ENCODE results near the gene RNU4-1. TPM values are rescaled to one million over a fixed set of nuclear protein-coding genes. Genes with fewer than 3 reads are reported as not detected.

The RNU4-1 gene
- total and polyA plus RNA-seq, 2 experiments from 2014 or later = 6.0 TPM; not detected in 1

- Histone ChIP-seq H3K27me3 (ENCODE audit: insufficient read depth) (no peaks in the 10 kb centered on the region), H3K27ac (ENCODE audit: low read depth) (no peak overlapping the region), H2AFZ (no peak overlapping the region), H3K79me2 (replicated peaks; ENCODE audit: insufficient read depth) (peaks cover 94% of the 10 kb centered on the region), H3K4me2 (no peak overlapping the region), H3K4me1 (ENCODE audit: insufficient read depth) (peaks cover 52% of the 10 kb centered on the region), H3F3A (replicated peaks; ENCODE audit: low read depth) (0 out of 2 replicates have a peak, but pooled peaks cover 16% of the 10 kb centered on the region), H3K36me3 (ENCODE audit: insufficient read depth) (no peaks in the 10 kb centered on the region), H4K20me1 (replicated peaks; ENCODE audit: insufficient read depth) (peaks cover 22% of the 10 kb centered on the region), H3K9me2 (ENCODE audit: insufficient read depth) (no peaks in the 10 kb centered on the region), H3K4me3 (no peak overlapping the region)
- Mint-ChIP-seq H3K9me3 (no peaks in the 10 kb centered on the region), H3K27me3 (ENCODE audit: insufficient read depth, low read depth, poor library complexity) (peaks cover 17% of the 10 kb centered on the region), H3K4me3 (no peak overlapping the region), H3K36me3 (ENCODE audit: low read depth) (0 out of 3 replicates have a peak, but pooled peaks cover 2% of the 10 kb centered on the region), H3K4me1 (peaks cover 63% of the 10 kb centered on the region), H3K27ac (no peak overlapping the region)
- no peak for ATAC-seq
- TF ChIP-seq ZNF114 (CRISPR knock-in tag; IDR thresholded peaks at IDR 0.05) (no peak), CREB1 (CRISPR knock-in tag; IDR thresholded peaks at IDR 0.05; ENCODE audit: low read depth) (no peak), ZNF331 (CRISPR knock-in tag; IDR thresholded peaks at IDR 0.05; ENCODE audit: low read depth) (no peak), NANOG (IDR thresholded peaks at IDR 0.05; ENCODE audit: borderline replicate concordance) (no peak), CTCF (conservative IDR thresholded peaks at IDR 0.05; ENCODE audit: low read depth in 2 of 2) (no peak), EZH2phosphoT487 (IDR thresholded peaks at IDR 0.05; ENCODE audit: unreplicated experiment) (no peak), STAT1 (IDR thresholded peaks at IDR 0.05; ENCODE audit: unreplicated experiment) (no peak), EZH2 (IDR thresholded peaks at IDR 0.05; ENCODE audit: low read depth, unreplicated experiment) (no peak), ETS1 (IDR thresholded peaks at IDR 0.05) (no peak), POLR2AphosphoS5 (IDR thresholded peaks at IDR 0.05; ENCODE audit: low read depth) (no peak), JUNB (IDR thresholded peaks at IDR 0.05; ENCODE audit: unreplicated experiment) (no peak), REST (IDR thresholded peaks at IDR 0.05; ENCODE audit: unreplicated experiment) (no peak), ZNF462 (CRISPR knock-in tag; IDR thresholded peaks at IDR 0.05) (no peak)
- DNase-seq (ENCODE audit: low spot score) = no peak
Observed at GRCh38 chr12:120260607-120261006, 32.4 kb downstream of the RNU4-1 start.

Data from GM23338 (cell line).